ENCODE measurements around the gene SLC20A1.

DNA sequence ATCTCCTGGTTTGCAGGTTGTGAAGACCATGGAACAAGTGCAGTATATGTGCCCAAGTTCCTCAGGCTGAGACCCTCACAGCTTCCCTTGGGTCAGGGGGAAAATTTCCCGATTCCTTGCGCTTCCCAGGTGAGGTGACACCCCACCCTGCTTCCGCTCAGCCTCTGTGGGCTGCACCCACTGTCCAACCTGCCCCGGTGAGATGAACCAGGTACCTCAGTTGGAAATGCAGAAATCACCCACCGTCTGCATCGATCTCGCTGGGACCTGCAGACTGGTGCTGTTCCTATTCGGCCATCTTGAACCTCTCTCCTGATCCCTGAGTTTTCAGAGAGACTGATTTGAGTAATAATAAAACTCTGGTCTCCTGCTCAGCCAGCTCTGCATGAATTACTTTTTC is 30.7 kb upstream of the SLC20A1 start:
- no peak for TF ChIP-seq POLR2A (IDR thresholded peaks at IDR 0.05)
- TF ChIP-seq, protein P1, sequence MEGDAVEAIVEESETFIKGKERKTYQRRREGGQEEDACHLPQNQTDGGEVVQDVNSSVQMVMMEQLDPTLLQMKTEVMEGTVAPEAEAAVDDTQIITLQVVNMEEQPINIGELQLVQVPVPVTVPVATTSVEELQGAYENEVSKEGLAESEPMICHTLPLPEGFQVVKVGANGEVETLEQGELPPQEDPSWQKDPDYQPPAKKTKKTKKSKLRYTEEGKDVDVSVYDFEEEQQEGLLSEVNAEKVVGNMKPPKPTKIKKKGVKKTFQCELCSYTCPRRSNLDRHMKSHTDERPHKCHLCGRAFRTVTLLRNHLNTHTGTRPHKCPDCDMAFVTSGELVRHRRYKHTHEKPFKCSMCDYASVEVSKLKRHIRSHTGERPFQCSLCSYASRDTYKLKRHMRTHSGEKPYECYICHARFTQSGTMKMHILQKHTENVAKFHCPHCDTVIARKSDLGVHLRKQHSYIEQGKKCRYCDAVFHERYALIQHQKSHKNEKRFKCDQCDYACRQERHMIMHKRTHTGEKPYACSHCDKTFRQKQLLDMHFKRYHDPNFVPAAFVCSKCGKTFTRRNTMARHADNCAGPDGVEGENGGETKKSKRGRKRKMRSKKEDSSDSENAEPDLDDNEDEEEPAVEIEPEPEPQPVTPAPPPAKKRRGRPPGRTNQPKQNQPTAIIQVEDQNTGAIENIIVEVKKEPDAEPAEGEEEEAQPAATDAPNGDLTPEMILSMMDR (IDR thresholded peaks at IDR 0.05), result no peak
